PC-3 (cell line): ENCODE measurements around the gene ASTN2.

Experiments
- CTCF ChIP-seq: fragments of 300-600 bp; sonication (generic); conservative IDR thresholded peaks from 2 replicates; pipeline ENCODE4 v1.5.1; 2017; ENCODE audit warnings: antibody characterized with exemption, low read depth, mild to moderate bottlenecking, low read length
- EZH2 ChIP-seq: fragments of 300-600 bp; sonication (generic); IDR thresholded peaks from one replicate; pipeline ENCODE4 v1.6.1; 2017; ENCODE audit warnings: antibody characterized with exemption, mild to moderate bottlenecking, low read length; ENCODE audit not compliant: unreplicated experiment

- TF ChIP-seq CTCF (no peak), EZH2 (no peak)
These were observed 917.6 kb downstream of the ASTN2 start for GRCh38 chr9:116497095-116497890.
